GM12865 (cell line): ENCODE data around the gene INIP.
A peak's percentile ranks its signal among the peaks of the same experiment; 100 is the strongest.
"Not testable (repeated sequence)": the region's sequence is repeated elsewhere in the genome, so short reads cannot be mapped to it uniquely, and the experiment has no call there.

ENCODE experiments used
- DNase-seq: peaks from one replicate; pipeline ENCODE4 v3.0.0; 2010; ENCODE audit warnings: low read depth
- H3K4me3 ChIP-seq: 2 replicates; pipeline ENCODE4 v1.5.1; 2011; ENCODE audit warnings: mild to moderate bottlenecking, low read depth, low read length, control low read depth
- CTCF ChIP-seq: IDR thresholded peaks from 2 replicates; pipeline ENCODE4 v1.5.1; 2011; ENCODE audit warnings: low read length, control low read depth, low read depth, inconsistent platforms; ENCODE audit not compliant: insufficient read depth; ENCODE audit errors: missing control alignments

Gene INIP

GRCh38 chr9:112680731-112681402, 37.0 kb downstream of the INIP start:
- no peak for DNase-seq
- H3K4me3 ChIP-seq = no peak overlapping the region
- TF ChIP-seq CTCF = no peak

GRCh38 chr9:112677040-112677439, 40.9 kb downstream of the INIP start:
- H3K4me3 ChIP-seq = no peak overlapping the region
- no peak for DNase-seq
- TF ChIP-seq CTCF = no peak

- not testable (repeated sequence) for H3K4me3 ChIP-seq, DNase-seq
These were observed 44.7 kb downstream of the INIP start for GRCh38 chr9:112673221-112673620.

- TF ChIP-seq CTCF = no peak
- no peak overlapping the region for H3K4me3 ChIP-seq
- no peak for DNase-seq
These were observed 46.8 kb downstream of the INIP start for GRCh38 chr9:112670991-112671625.

GRCh38 chr9:112669326-112669725, 48.6 kb downstream of the INIP start:
- no peak for TF ChIP-seq CTCF
- H3K4me3 ChIP-seq = no peak overlapping the region
- DNase-seq = no peak

- peak; percentile 11 for TF ChIP-seq CTCF
- no peak overlapping the region for H3K4me3 ChIP-seq
- peak; percentile 28 for DNase-seq
These were observed 52.6 kb downstream of the INIP start for GRCh38 chr9:112665347-112665746.

- no peak for TF ChIP-seq CTCF
- no peak for DNase-seq
- no peak overlapping the region for H3K4me3 ChIP-seq
These were observed 53.4 kb downstream of the INIP start for GRCh38 chr9:112664531-112664930.
